RWPE2 (cell line): Measurements from ENCODE around the gene AGAP5.
A peak's percentile ranks its signal among the peaks of the same experiment; 100 is the strongest.
"Not testable (repeated sequence)": the region's sequence is repeated elsewhere in the genome, so short reads cannot be mapped to it uniquely, and the experiment has no call there.

Source experiments
- ATAC-seq: fragments of 200-7000 bp; cut with Tn5 transposase; 3 replicates; pipeline ENCODE4 v1.9.1; 2021; ENCODE audit warnings: low read depth
- DNase-seq: peaks from one replicate; pipeline ENCODE4 v3.0.0-alpha.2; 2020; ENCODE audit warnings: low spot score
- H3K27ac ChIP-seq: fragments of 450-650 bp; 2 replicates; pipeline ENCODE4 v1.5.1; 2017; ENCODE audit warnings: mild to moderate bottlenecking; ENCODE audit not compliant: poor library complexity, severe bottlenecking
- H3K27me3 ChIP-seq: fragments of 250-450 bp; sonication (Bioruptor Pico); 2 replicates; pipeline ENCODE4 v1.5.1; 2021; ENCODE audit warnings: mild to moderate bottlenecking, moderate library complexity; ENCODE audit not compliant: insufficient read depth, poor library complexity, severe bottlenecking
- H3K36me3 ChIP-seq: fragments of 250-450 bp; sonication (Bioruptor Pico); 2 replicates; pipeline ENCODE4 v1.5.1; 2020; ENCODE audit warnings: low read depth, mild to moderate bottlenecking, moderate library complexity
- H3K4me1 ChIP-seq: fragments of 250-450 bp; sonication (Bioruptor Pico); 2 replicates; pipeline ENCODE4 v1.5.1; 2021; ENCODE audit warnings: mild to moderate bottlenecking, moderate library complexity; ENCODE audit not compliant: insufficient read depth, poor library complexity, severe bottlenecking
- H3K4me3 ChIP-seq: fragments of 250-450 bp; sonication (Bioruptor Pico); 2 replicates; pipeline ENCODE4 v1.5.1; 2021; ENCODE audit warnings: mild to moderate bottlenecking, moderate library complexity; ENCODE audit not compliant: severe bottlenecking
- H3K9me3 ChIP-seq: fragments of 250-450 bp; sonication (Bioruptor Pico); 2 replicates; pipeline ENCODE4 v1.5.1; 2021; ENCODE audit warnings: mild to moderate bottlenecking, moderate library complexity; ENCODE audit not compliant: severe bottlenecking
- TF ChIP-seq, protein P1 (sequence below): fragments of 450-650 bp; IDR thresholded peaks from one replicate; pipeline ENCODE4 v1.5.1; 2017; ENCODE audit warnings: mild to moderate bottlenecking, moderate library complexity; ENCODE audit not compliant: poor library complexity, severe bottlenecking

AGAP5 gene

DNA sequence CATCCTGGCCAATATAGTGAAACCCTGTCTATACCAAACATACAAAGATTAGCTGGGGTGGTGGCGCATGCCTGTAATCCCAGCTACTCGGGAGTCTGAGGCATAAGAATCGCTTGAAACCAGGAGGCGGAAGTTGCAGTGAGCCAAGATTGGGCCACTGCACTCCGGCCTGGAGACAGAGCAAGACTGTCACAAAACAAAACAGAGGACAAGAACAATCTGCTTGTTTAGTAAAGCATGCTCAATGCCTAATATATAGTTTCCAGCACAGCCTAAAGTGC lies 44.5 kb upstream of the AGAP5 start:
- Histone ChIP-seq H3K27me3 (no peaks in the 10 kb centered on the region), H3K27ac (peak overlapping the region; percentile 86), H3K9me3 (no peaks in the 10 kb centered on the region), H3K36me3 (peaks cover 22% of the 10 kb centered on the region), H3K4me1 (peaks cover 9% of the 10 kb centered on the region), H3K4me3 (no peak overlapping the region)
- ATAC-seq (no peak), DNase-seq (no peak)
- TF ChIP-seq, protein P1, sequence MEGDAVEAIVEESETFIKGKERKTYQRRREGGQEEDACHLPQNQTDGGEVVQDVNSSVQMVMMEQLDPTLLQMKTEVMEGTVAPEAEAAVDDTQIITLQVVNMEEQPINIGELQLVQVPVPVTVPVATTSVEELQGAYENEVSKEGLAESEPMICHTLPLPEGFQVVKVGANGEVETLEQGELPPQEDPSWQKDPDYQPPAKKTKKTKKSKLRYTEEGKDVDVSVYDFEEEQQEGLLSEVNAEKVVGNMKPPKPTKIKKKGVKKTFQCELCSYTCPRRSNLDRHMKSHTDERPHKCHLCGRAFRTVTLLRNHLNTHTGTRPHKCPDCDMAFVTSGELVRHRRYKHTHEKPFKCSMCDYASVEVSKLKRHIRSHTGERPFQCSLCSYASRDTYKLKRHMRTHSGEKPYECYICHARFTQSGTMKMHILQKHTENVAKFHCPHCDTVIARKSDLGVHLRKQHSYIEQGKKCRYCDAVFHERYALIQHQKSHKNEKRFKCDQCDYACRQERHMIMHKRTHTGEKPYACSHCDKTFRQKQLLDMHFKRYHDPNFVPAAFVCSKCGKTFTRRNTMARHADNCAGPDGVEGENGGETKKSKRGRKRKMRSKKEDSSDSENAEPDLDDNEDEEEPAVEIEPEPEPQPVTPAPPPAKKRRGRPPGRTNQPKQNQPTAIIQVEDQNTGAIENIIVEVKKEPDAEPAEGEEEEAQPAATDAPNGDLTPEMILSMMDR = no peak

DNA sequence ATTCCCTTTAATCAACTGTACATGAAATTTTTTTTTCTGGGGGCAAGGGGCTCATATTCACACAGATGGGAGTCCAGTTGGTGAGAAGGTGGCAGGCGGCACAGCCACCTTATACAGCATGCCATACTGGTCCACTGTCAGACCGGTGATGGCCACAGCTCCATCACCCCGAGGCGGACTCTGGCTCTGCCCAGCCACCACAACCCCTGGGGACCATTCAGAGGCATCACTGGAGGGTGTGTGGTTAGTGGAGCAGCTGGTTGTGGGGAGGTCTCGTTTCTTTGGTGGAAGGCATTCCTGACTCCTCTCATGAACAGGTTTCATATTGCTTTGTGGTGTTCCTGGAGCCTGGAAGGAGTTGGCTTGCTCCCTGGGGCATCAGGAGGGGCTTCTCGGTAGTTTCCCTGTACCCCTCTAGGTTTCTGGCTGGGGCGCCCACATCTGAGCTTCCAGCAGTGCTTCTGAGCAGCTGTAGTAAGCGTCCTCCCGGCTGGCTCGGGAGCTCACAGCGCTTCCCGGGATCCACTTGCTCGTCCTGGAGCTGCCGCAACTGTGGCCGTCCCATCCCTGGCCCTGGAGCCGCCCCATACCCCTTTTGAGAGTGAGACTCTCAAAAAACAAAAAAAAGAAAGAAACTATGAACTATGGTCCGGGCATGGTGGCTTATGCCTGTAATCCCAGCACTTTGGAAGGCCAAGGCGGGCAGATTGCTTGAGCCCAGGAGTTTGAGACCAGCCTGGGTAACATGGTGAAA lies 42.8 kb upstream of the AGAP5 start:
- H3K27me3 ChIP-seq, H3K4me3 ChIP-seq, ATAC-seq, H3K4me1 ChIP-seq, H3K9me3 ChIP-seq, DNase-seq: not testable (repeated sequence)
- H3K27ac ChIP-seq = peak overlapping the region; percentile 86
- H3K36me3 ChIP-seq = peaks cover 12% of the 10 kb centered on the region

DNA sequence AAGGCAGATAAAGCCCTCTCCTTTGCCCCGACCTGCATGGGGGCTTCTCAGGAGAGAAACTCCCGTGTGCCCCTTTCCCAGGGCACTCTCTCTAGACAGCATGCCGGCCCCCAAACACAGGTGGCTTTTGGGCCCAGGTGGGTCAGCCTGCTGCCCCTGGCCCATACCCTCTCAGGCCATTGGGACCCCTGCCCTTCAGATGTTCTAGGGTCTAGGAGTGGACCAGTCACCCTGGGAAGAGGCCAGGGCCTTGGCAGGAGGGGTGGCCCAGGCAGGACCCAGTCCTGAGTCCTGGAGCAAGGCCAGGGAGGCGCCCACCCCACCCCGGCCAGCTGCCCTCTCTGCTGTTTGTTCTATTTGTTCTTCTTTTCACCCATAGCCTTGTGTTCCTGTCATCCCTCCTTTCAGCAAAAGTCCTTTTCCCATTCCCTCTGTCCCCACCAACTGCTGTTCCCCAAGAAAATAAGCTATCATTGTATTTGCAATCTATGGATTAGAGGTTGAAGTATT lies 36.9 kb upstream of the AGAP5 start:
- Histone ChIP-seq H3K27me3 (no peaks in the 10 kb centered on the region), H3K27ac (no peak overlapping the region), H3K4me3 (no peak overlapping the region), H3K9me3 (no peaks in the 10 kb centered on the region), H3K4me1 (no peaks in the 10 kb centered on the region), H3K36me3 (peaks cover 3% of the 10 kb centered on the region)
- TF ChIP-seq, protein P1 = no peak
- DNase-seq (no peak), ATAC-seq (no peak)

DNA sequence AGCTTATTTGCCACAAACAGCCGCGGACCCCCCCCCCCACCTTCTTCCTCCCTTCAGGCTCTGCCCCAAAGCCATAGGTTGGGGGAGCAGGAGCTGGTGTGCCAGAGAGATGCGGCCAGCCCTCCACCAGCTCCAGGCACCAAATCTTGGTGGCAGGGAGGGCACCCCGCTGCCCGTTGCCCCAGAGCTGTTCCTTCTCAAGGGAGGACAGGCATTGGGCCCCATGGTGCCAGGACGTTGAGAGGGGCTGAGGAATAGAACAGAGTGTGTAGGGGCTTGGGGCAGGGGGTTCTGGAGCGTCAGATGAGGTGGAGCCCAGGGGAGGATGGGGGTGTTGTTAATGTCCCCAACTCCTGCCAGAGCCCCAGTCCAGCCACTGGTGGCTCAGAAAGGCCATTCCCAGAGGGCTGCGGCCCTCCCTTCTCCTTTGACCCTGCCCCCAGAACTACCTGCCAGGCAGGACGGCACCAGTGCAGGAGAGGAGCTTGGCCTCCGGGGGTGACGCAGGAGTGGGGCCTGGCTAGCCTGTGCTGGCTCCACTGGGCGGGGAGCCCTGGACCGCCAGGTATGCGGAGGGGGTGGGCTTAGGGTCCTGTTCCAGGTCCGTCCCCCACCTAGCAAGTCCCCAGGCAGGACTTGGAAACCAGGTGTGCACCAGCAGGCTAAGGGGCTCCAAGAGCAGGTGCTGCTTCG lies 36.3 kb upstream of the AGAP5 start:
- Histone ChIP-seq H3K4me3 (no peak overlapping the region), H3K27me3 (no peaks in the 10 kb centered on the region), H3K9me3 (no peaks in the 10 kb centered on the region), H3K27ac (no peak overlapping the region), H3K36me3 (peaks cover 3% of the 10 kb centered on the region), H3K4me1 (no peaks in the 10 kb centered on the region)
- DNase-seq = no peak
- no peak for ATAC-seq
- TF ChIP-seq, protein P1 = no peak

DNA sequence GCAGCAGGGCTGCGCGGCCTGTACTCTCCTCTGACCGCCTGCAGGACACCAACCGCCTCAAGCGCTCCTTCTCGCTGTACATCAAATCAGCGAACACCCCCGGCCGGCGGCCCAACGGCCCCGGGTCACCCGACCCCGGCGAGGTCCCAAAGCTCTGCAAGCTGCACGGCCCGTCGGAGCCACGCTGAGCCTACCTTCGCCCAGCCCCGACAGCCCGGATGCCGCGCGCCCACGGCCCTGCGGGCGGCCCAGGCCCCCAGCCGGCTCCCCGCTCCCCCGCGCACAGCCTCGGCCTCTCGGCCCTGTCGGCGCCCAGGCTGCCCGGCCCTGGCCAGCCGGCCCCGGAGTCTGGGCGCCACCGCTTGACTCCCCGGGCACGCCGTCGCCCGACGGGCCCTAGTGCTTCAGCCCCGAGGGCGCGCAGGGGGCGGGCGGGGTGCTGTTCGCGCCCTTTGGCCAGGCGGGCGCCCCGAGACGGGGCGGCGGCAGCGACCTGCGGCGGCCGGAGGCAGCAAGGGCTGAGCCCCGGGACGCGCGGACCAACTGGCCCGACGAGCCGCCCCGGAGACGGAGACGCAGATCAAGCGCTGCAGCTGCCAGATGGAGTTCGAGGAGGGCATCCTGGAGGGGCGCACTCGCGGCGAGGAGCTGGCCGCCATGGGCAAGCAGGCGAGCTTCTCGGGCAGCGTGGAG lies 35.2 kb upstream of the AGAP5 start:
- Histone ChIP-seq H3K9me3 (no peaks in the 10 kb centered on the region), H3K4me1 (peaks cover 6% of the 10 kb centered on the region), H3K36me3 (peaks cover 8% of the 10 kb centered on the region), H3K27me3 (no peaks in the 10 kb centered on the region), H3K4me3 (no peak overlapping the region), H3K27ac (no peak overlapping the region)
- ATAC-seq = no peak
- TF ChIP-seq, protein P1 = no peak
- no peak for DNase-seq
